ENCODE measurements around the gene SMOC2.
"Not testable (repeated sequence)": the region's sequence is repeated elsewhere in the genome, so short reads cannot be mapped to it uniquely, and the experiment has no call there.

The SMOC2 gene

DNA sequence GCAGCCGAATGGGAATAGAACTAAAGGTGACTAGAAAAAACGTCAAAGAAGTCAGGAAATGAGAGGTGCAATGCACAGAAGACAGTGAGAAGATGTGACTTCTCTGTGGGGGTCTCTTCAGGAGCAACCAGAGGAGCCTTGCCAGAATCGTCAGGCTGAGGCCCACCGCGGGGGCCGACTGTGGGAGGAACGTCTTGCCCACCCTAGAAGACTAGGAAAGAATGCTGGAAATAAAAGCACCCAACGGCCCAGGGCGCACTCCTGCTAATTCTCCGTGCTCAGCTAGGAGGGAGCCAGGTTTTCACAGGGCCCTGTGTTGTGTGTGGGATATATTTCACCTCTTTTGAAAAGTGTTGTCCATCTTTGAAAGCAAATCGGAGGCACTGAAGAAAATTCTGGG lies 129.2 kb downstream of the SMOC2 start:
- TF ChIP-seq EZH2 (IDR thresholded peaks at IDR 0.05) (no peak), POLR2AphosphoS5 (IDR thresholded peaks at IDR 0.05; ENCODE audit: borderline replicate concordance, low read depth, low read length) (no peak), FOXP2 (optimal IDR thresholded peaks at IDR 0.05; ENCODE audit: control extremely low read depth, extremely low read length, insufficient read depth) (no peak)
- H3K27ac ChIP-seq = no peak overlapping the region

GRCh38 chr6:168571268-168571667 lies 130.3 kb downstream of the SMOC2 start:
- no peaks in the 10 kb centered on the region for H3K36me3 ChIP-seq (ENCODE audit: insufficient read depth, low read length)
- DNase-seq (ENCODE audit: low read depth, low spot score) = no peak
- H3K9ac ChIP-seq (ENCODE audit: insufficient read length) = no peak overlapping the region
- H3K9me3 ChIP-seq (ENCODE audit: low read depth, low read length) = no peaks in the 10 kb centered on the region
- no peak overlapping the region for H3K4me3 ChIP-seq
- TF ChIP-seq FOXP2 (optimal IDR thresholded peaks at IDR 0.05; ENCODE audit: control extremely low read depth, extremely low read length, insufficient read depth) (no peak), POLR2AphosphoS5 (IDR thresholded peaks at IDR 0.05; ENCODE audit: borderline replicate concordance, low read depth, low read length) (no peak), EZH2 (IDR thresholded peaks at IDR 0.05) (no peak)
- no peak overlapping the region for H3K27ac ChIP-seq

More for the DNA sequence above, 129.2 kb downstream of the SMOC2 start:
- Histone ChIP-seq H3K9me3 (ENCODE audit: low read depth, low read length) (no peaks in the 10 kb centered on the region), H3K4me3 (no peak overlapping the region), H3K36me3 (ENCODE audit: insufficient read depth, low read length) (no peaks in the 10 kb centered on the region), H3K9ac (ENCODE audit: insufficient read length) (no peak overlapping the region)
- no peak for DNase-seq (ENCODE audit: low read depth, low spot score)

DNA sequence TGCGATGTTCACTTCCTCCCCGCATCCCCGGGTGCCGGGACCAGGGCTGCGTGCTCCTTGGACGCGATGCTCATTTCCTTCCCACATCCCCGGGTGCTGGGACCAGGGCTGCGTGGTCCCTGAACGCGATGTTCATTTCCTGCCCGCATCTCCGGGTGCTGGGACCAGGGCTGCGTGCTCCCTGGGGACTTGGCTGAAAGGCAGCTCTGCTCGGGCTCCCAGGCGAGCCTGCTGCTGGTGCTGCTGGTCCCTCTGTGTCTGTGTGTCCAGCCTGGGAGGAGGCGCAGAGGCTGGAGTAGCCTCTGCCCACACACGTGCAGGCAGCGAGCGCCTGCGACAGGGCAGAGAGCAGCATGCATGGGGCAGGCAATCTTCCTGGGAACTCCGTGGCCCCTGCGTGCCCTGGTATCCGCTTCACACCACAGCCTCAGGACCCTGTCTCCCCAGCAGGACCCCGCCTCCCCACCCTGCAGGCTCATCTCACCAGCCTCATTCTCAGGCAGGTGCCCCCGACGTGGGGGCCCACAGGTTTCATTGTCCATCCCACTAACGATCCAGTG lies 132.4 kb downstream of the SMOC2 start:
- H3K36me3 ChIP-seq (ENCODE audit: insufficient read depth, low read length); H3K4me3 ChIP-seq; H3K9me3 ChIP-seq (ENCODE audit: low read depth, low read length); H3K27ac ChIP-seq; H3K9ac ChIP-seq (ENCODE audit: insufficient read length); DNase-seq (ENCODE audit: low read depth, low spot score): not testable (repeated sequence)

DNA sequence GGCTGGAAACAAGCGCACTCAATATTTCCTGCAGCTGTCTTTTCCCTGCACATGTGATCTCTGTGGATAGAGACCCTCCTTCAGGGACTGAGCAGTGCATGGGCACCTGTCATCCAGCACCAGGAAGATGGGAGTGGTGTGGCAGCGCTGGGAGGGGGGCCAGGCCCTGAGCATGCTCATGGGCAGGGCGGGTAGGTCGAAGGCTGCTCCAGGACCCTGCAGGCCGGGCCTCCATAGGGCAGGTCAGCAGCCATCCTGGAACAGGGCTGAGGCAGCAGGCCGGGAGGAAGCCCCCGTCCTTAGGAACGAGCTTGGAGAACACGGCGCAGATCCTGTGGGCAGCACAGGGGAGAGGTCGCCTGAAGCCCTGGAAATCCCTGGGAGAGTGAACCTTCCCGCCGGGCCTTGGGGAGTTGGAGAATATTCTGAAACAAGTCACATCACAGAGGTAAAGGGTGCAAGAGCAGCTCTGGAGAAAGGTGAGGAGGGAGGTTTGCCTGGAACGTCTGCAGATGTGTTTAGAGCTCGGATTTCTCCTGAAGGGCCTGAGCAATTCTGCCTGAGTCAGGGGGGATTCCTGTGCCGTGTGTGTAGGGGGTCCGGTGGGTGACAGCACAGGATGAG lies 133.2 kb downstream of the SMOC2 start:
- Histone ChIP-seq H3K36me3 (ENCODE audit: insufficient read depth, low read length) (no peaks in the 10 kb centered on the region), H3K9ac (ENCODE audit: insufficient read length) (no peak overlapping the region), H3K4me3 (no peak overlapping the region), H3K27ac (no peak overlapping the region), H3K9me3 (ENCODE audit: low read depth, low read length) (no peaks in the 10 kb centered on the region)
- TF ChIP-seq POLR2AphosphoS5 (IDR thresholded peaks at IDR 0.05; ENCODE audit: borderline replicate concordance, low read depth, low read length) = no peak
- no peak for TF ChIP-seq EZH2 (IDR thresholded peaks at IDR 0.05)
- TF ChIP-seq FOXP2 (optimal IDR thresholded peaks at IDR 0.05; ENCODE audit: control extremely low read depth, extremely low read length, insufficient read depth) = no peak
- DNase-seq (ENCODE audit: low read depth, low spot score) = no peak

DNA sequence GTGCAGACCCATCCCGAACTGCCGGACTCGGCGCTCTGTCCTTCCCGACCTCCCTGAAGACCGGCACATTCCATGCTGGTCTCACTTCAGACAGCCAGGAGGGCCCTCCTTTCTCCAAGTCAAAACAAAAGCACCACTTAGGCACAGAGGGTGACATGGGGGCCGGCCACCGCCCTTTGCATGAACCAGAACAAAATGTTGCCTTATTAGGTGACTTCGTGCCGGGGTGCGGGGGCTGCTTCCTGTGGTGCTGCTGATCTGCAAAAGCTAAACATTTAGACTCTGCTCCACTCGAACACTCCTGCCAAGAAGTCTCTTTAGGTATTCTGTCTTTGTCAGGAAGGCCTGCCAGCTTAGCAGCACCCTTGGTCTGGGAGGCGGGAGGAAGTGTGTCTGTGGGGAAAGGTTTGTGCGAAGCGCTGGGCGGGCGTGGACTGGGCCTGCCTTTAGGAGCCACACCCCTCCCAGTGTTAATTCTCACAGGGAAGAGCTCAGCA lies 133.8 kb downstream of the SMOC2 start:
- no peaks in the 10 kb centered on the region for H3K9me3 ChIP-seq (ENCODE audit: low read depth, low read length)
- no peak for DNase-seq (ENCODE audit: low read depth, low spot score)
- no peak overlapping the region for H3K9ac ChIP-seq (ENCODE audit: insufficient read length)
- TF ChIP-seq POLR2AphosphoS5 (IDR thresholded peaks at IDR 0.05; ENCODE audit: borderline replicate concordance, low read depth, low read length) = no peak
- no peak for TF ChIP-seq EZH2 (IDR thresholded peaks at IDR 0.05)
- TF ChIP-seq FOXP2 (optimal IDR thresholded peaks at IDR 0.05; ENCODE audit: control extremely low read depth, extremely low read length, insufficient read depth) = no peak
- H3K4me3 ChIP-seq = no peak overlapping the region
- no peaks in the 10 kb centered on the region for H3K36me3 ChIP-seq (ENCODE audit: insufficient read depth, low read length)
- no peak overlapping the region for H3K27ac ChIP-seq

GRCh38 chr6:168575346-168576098 lies 134.5 kb downstream of the SMOC2 start:
- no peak for TF ChIP-seq EZH2 (IDR thresholded peaks at IDR 0.05)
- no peak for TF ChIP-seq POLR2AphosphoS5 (IDR thresholded peaks at IDR 0.05; ENCODE audit: borderline replicate concordance, low read depth, low read length)
- no peak for TF ChIP-seq FOXP2 (optimal IDR thresholded peaks at IDR 0.05; ENCODE audit: control extremely low read depth, extremely low read length, insufficient read depth)
- Histone ChIP-seq H3K4me3 (no peak overlapping the region), H3K27ac (no peak overlapping the region), H3K9me3 (ENCODE audit: low read depth, low read length) (no peaks in the 10 kb centered on the region), H3K9ac (ENCODE audit: insufficient read length) (no peak overlapping the region), H3K36me3 (ENCODE audit: insufficient read depth, low read length) (no peaks in the 10 kb centered on the region)
- DNase-seq (ENCODE audit: low read depth, low spot score) = no peak

- Histone ChIP-seq H3K36me3 (ENCODE audit: insufficient read depth, low read length) (no peaks in the 10 kb centered on the region), H3K9ac (ENCODE audit: insufficient read length) (no peak overlapping the region), H3K27ac (no peak overlapping the region), H3K9me3 (ENCODE audit: low read depth, low read length) (no peaks in the 10 kb centered on the region), H3K4me3 (no peak overlapping the region)
- TF ChIP-seq POLR2AphosphoS5 (IDR thresholded peaks at IDR 0.05; ENCODE audit: borderline replicate concordance, low read depth, low read length) = no peak
- DNase-seq (ENCODE audit: low read depth, low spot score) = no peak
Observed at GRCh38 chr6:168576388-168576787, 135.4 kb downstream of the SMOC2 start.

- no peaks in the 10 kb centered on the region for H3K36me3 ChIP-seq (ENCODE audit: insufficient read depth, low read length)
- TF ChIP-seq EZH2 (IDR thresholded peaks at IDR 0.05) = no peak
- no peak for TF ChIP-seq FOXP2 (optimal IDR thresholded peaks at IDR 0.05; ENCODE audit: control extremely low read depth, extremely low read length, insufficient read depth)
- TF ChIP-seq POLR2AphosphoS5 (IDR thresholded peaks at IDR 0.05; ENCODE audit: borderline replicate concordance, low read depth, low read length) = no peak
Observed at GRCh38 chr6:168577496-168577895, 136.5 kb downstream of the SMOC2 start.

More at GRCh38 chr6:168577496-168577895, 136.5 kb downstream of the SMOC2 start:
- no peak overlapping the region for H3K4me3 ChIP-seq
- H3K27ac ChIP-seq = no peak overlapping the region
- no peak overlapping the region for H3K9ac ChIP-seq (ENCODE audit: insufficient read length)
- no peaks in the 10 kb centered on the region for H3K9me3 ChIP-seq (ENCODE audit: low read depth, low read length)
- no peak for DNase-seq (ENCODE audit: low read depth, low spot score)
